ENCODE data around the gene PBX1.

The PBX1 gene

DNA sequence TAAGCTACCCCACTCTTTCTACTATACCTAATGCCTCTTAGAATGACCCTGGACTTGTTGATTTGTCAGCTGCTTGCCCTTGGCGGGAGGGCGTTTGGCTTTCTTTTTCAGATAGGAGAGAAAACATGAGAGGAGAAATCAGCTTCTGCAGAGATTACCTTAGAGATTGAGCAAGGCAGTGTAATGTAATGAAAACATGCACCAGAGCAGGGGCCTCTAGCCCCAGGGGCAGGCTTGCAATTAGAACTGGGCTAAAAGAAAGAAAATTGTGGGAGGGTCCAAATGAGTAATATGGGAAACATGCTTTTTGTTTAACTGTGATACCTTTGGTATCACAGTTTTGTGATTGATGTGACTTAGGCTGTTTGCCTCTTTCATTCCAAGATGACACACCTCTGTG, 89.7 kb downstream of the PBX1 start:
- H3K4me3 ChIP-seq (ENCODE audit: low read length) = no peak overlapping the region
- H4K20me1 ChIP-seq (ENCODE audit: insufficient read depth, low read length) = no peaks in the 10 kb centered on the region
- no peaks in the 10 kb centered on the region for H3K36me3 ChIP-seq (replicated peaks; ENCODE audit: insufficient read depth, low read length)
- H3K4me2 ChIP-seq (ENCODE audit: low read depth, low read length) = no peak overlapping the region
- no peaks in the 10 kb centered on the region for H3K9me3 ChIP-seq (replicated peaks; ENCODE audit: insufficient read depth, low read length)
- H3K79me2 ChIP-seq (ENCODE audit: low read length) = no peaks in the 10 kb centered on the region
- no peak overlapping the region for H3K27ac ChIP-seq (ENCODE audit: low read length)
- H3K9me2 ChIP-seq (replicated peaks; ENCODE audit: insufficient read depth, low read length) = no peaks in the 10 kb centered on the region
- TF ChIP-seq, protein P1, sequence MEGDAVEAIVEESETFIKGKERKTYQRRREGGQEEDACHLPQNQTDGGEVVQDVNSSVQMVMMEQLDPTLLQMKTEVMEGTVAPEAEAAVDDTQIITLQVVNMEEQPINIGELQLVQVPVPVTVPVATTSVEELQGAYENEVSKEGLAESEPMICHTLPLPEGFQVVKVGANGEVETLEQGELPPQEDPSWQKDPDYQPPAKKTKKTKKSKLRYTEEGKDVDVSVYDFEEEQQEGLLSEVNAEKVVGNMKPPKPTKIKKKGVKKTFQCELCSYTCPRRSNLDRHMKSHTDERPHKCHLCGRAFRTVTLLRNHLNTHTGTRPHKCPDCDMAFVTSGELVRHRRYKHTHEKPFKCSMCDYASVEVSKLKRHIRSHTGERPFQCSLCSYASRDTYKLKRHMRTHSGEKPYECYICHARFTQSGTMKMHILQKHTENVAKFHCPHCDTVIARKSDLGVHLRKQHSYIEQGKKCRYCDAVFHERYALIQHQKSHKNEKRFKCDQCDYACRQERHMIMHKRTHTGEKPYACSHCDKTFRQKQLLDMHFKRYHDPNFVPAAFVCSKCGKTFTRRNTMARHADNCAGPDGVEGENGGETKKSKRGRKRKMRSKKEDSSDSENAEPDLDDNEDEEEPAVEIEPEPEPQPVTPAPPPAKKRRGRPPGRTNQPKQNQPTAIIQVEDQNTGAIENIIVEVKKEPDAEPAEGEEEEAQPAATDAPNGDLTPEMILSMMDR (IDR thresholded peaks at IDR 0.05; ENCODE audit: low read length) = no peak
- TF ChIP-seq EZH2 (optimal IDR thresholded peaks at IDR 0.05; ENCODE audit: low read depth, low read length) (no peak), EZH2phosphoT487 (IDR thresholded peaks at IDR 0.05; ENCODE audit: low read length) (no peak)
- H3K27me3 ChIP-seq (replicated peaks; ENCODE audit: insufficient read depth, low read length) = no peaks in the 10 kb centered on the region
- no peak overlapping the region for H3K9ac ChIP-seq (ENCODE audit: low read length)
- H3K4me1 ChIP-seq (ENCODE audit: low read length) = no peaks in the 10 kb centered on the region
- H2AFZ ChIP-seq (ENCODE audit: low read length) = no peak overlapping the region
- no peaks in the 10 kb centered on the region for H3F3A ChIP-seq (ENCODE audit: insufficient read depth, low read length)
- no peak for DNase-seq

- H2AFZ ChIP-seq (ENCODE audit: low read length) = no peak overlapping the region
- H3K4me3 ChIP-seq (ENCODE audit: low read length) = no peak overlapping the region
- H3K27me3 ChIP-seq (replicated peaks; ENCODE audit: insufficient read depth, low read length) = no peaks in the 10 kb centered on the region
- no peaks in the 10 kb centered on the region for H3K79me2 ChIP-seq (ENCODE audit: low read length)
- no peaks in the 10 kb centered on the region for H3K36me3 ChIP-seq (replicated peaks; ENCODE audit: insufficient read depth, low read length)
- no peaks in the 10 kb centered on the region for H4K20me1 ChIP-seq (ENCODE audit: insufficient read depth, low read length)
- H3K9me2 ChIP-seq (replicated peaks; ENCODE audit: insufficient read depth, low read length) = no peaks in the 10 kb centered on the region
- TF ChIP-seq, protein P1 (IDR thresholded peaks at IDR 0.05; ENCODE audit: low read length) = no peak
- TF ChIP-seq EZH2phosphoT487 (IDR thresholded peaks at IDR 0.05; ENCODE audit: low read length) (no peak), EZH2 (optimal IDR thresholded peaks at IDR 0.05; ENCODE audit: low read depth, low read length) (no peak)
- DNase-seq = no peak
- no peak overlapping the region for H3K4me2 ChIP-seq (ENCODE audit: low read depth, low read length)
- no peak overlapping the region for H3K27ac ChIP-seq (ENCODE audit: low read length)
- H3K9me3 ChIP-seq (replicated peaks; ENCODE audit: insufficient read depth, low read length) = no peaks in the 10 kb centered on the region
- H3K4me1 ChIP-seq (ENCODE audit: low read length) = no peaks in the 10 kb centered on the region
- H3F3A ChIP-seq (ENCODE audit: insufficient read depth, low read length) = no peaks in the 10 kb centered on the region
- no peak overlapping the region for H3K9ac ChIP-seq (ENCODE audit: low read length)
Observed at GRCh38 chr1:164649146-164649545, 90.2 kb downstream of the PBX1 start.

GRCh38 chr1:164650531-164650930, 91.5 kb downstream of the PBX1 start:
- no peak overlapping the region for H3K27ac ChIP-seq (ENCODE audit: low read length)
- no peaks in the 10 kb centered on the region for H4K20me1 ChIP-seq (ENCODE audit: insufficient read depth, low read length)
- no peaks in the 10 kb centered on the region for H3K36me3 ChIP-seq (replicated peaks; ENCODE audit: insufficient read depth, low read length)
- H3K4me3 ChIP-seq (ENCODE audit: low read length) = no peak overlapping the region
- H3K9ac ChIP-seq (ENCODE audit: low read length) = no peak overlapping the region
- H3K4me1 ChIP-seq (ENCODE audit: low read length) = no peaks in the 10 kb centered on the region
- H3K79me2 ChIP-seq (ENCODE audit: low read length) = no peaks in the 10 kb centered on the region
- DNase-seq = no peak
- H3K4me2 ChIP-seq (ENCODE audit: low read depth, low read length) = no peak overlapping the region
- no peaks in the 10 kb centered on the region for H3F3A ChIP-seq (ENCODE audit: insufficient read depth, low read length)
- no peaks in the 10 kb centered on the region for H3K9me3 ChIP-seq (replicated peaks; ENCODE audit: insufficient read depth, low read length)
- TF ChIP-seq EZH2phosphoT487 (IDR thresholded peaks at IDR 0.05; ENCODE audit: low read length) (no peak), EZH2 (optimal IDR thresholded peaks at IDR 0.05; ENCODE audit: low read depth, low read length) (no peak)
- TF ChIP-seq, protein P1 (IDR thresholded peaks at IDR 0.05; ENCODE audit: low read length) = no peak
- H2AFZ ChIP-seq (ENCODE audit: low read length) = no peak overlapping the region
- no peaks in the 10 kb centered on the region for H3K9me2 ChIP-seq (replicated peaks; ENCODE audit: insufficient read depth, low read length)
- H3K27me3 ChIP-seq (replicated peaks; ENCODE audit: insufficient read depth, low read length) = no peaks in the 10 kb centered on the region
